Ectodermal cell (in vitro differentiated cells): ENCODE measurements around the gene BTN1A1.
"Not testable (repeated sequence)": the region's sequence is repeated elsewhere in the genome, so short reads cannot be mapped to it uniquely, and the experiment has no call there.

ENCODE experiments used
- H3K27ac ChIP-seq: 2 replicates; pipeline ENCODE4 v1.7.0; 2013; ENCODE audit warnings: mild to moderate bottlenecking, low read depth, low read length; ENCODE audit not compliant: insufficient read depth, poor library complexity, severe bottlenecking
- H3K27me3 ChIP-seq: 2 replicates; pipeline ENCODE4 v1.7.0; 2013; ENCODE audit warnings: mild to moderate bottlenecking, low read length; ENCODE audit not compliant: insufficient read depth, control insufficient read depth, poor library complexity, severe bottlenecking
- H3K36me3 ChIP-seq: one replicate; pipeline ENCODE4 v1.7.0; 2013; ENCODE audit warnings: low read length; ENCODE audit not compliant: control insufficient read depth, insufficient read depth
- H3K4me1 ChIP-seq: one replicate; pipeline ENCODE4 v1.7.0; 2013; ENCODE audit warnings: low read length; ENCODE audit not compliant: control insufficient read depth, insufficient read depth
- H3K4me3 ChIP-seq: 2 replicates; pipeline ENCODE4 v1.7.0; 2013; ENCODE audit warnings: low read depth, low read length, control low read depth; ENCODE audit not compliant: insufficient read depth
- H3K9me3 ChIP-seq: 2 replicates; pipeline ENCODE4 v1.7.0; 2013; ENCODE audit warnings: mild to moderate bottlenecking, low read length, moderate library complexity; ENCODE audit not compliant: control insufficient read depth
- WGBS, 2 experiments: methylation state at CpG; one replicate each; pipeline ENCODE4 v1.1.7; 2013; ENCODE audit warnings: missing lambda C conversion rate in 2 of 2; 5-methylcytosine and 5-hydroxymethylcytosine counted together

The BTN1A1 gene

DNA sequence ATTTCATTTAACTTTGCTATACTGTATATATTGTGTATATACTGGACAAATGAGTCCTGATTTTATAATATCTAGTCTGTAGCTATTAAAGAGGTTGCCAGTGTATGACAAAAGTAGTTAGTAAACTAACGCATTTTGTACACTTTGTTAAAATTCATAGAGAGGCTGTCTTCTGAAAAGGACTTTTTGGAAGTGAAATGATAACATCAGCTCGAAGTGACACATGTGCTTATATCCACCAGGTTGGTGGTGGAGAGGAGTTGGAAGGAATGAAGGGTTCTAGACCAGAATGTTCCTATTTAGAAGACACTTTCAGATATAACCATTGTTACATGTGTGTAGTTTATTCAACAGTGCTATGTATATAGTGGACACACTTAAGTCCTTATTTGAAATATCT lies 24.2 kb downstream of the BTN1A1 start:
- H3K4me3 ChIP-seq, H3K4me1 ChIP-seq, H3K9me3 ChIP-seq, H3K27me3 ChIP-seq, H3K36me3 ChIP-seq, H3K27ac ChIP-seq: not testable (repeated sequence)
- 93 to 95% methylated on average over 2 of the region's 2 CpGs for WGBS, 2 experiments

- H3K9me3 ChIP-seq = no peaks in the 10 kb centered on the region
- no peaks in the 10 kb centered on the region for H3K36me3 ChIP-seq
- WGBS, 2 experiments = 92 to 95% methylated on average over 6 to 7 of the region's 7 CpGs
These were observed 24.7 kb downstream of the BTN1A1 start for GRCh38 chr6:26524722-26525370.

GRCh38 chr6:26525838-26526237 lies 25.7 kb downstream of the BTN1A1 start:
- H3K4me1 ChIP-seq = no peaks in the 10 kb centered on the region
- H3K27ac ChIP-seq = no peak overlapping the region
- H3K36me3 ChIP-seq = no peaks in the 10 kb centered on the region
- no peaks in the 10 kb centered on the region for H3K9me3 ChIP-seq
- no peak overlapping the region for H3K4me3 ChIP-seq
- 82 to 94% methylated on average over 2 of the region's 2 CpGs for WGBS, 2 experiments
- H3K27me3 ChIP-seq = no peaks in the 10 kb centered on the region

More at GRCh38 chr6:26524722-26525370, 24.7 kb downstream of the BTN1A1 start:
- Histone ChIP-seq H3K4me3 (no peak overlapping the region), H3K27me3 (no peaks in the 10 kb centered on the region), H3K4me1 (no peaks in the 10 kb centered on the region), H3K27ac (no peak overlapping the region)

DNA sequence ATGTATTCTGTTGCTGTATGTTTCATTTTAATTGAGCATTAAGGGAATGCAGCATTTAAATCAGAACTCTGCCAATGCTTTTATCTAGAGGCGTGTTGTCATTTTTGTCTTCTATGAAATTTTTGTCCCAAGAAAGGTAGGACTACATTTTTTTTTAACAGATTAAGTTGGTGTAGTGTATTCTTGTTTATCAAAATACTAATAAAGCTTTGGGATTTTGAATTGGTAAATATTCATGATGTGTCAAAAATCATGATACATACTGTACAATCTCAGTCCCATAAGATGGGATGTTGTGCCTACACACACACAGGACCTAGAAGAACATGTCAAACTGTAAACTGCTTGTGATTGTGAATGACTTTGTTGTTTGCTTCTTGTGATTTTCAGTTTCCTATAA lies 26.8 kb downstream of the BTN1A1 start:
- no peaks in the 10 kb centered on the region for H3K27me3 ChIP-seq
- 91 to 100% methylated on average over 1 of the region's 1 CpG for WGBS, 2 experiments
- no peak overlapping the region for H3K27ac ChIP-seq
- no peaks in the 10 kb centered on the region for H3K9me3 ChIP-seq
- H3K36me3 ChIP-seq = no peaks in the 10 kb centered on the region
- no peak overlapping the region for H3K4me3 ChIP-seq
- H3K4me1 ChIP-seq = no peaks in the 10 kb centered on the region

- 92 to 96% methylated on average over 2 of the region's 2 CpGs for WGBS, 2 experiments
- H3K27me3 ChIP-seq = no peaks in the 10 kb centered on the region
- H3K4me1 ChIP-seq = peaks cover 6% of the 10 kb centered on the region
- no peak overlapping the region for H3K4me3 ChIP-seq
- H3K27ac ChIP-seq = no peak overlapping the region
- H3K36me3 ChIP-seq = no peaks in the 10 kb centered on the region
- no peaks in the 10 kb centered on the region for H3K9me3 ChIP-seq
These were observed 30.1 kb downstream of the BTN1A1 start for GRCh38 chr6:26530203-26530602.

GRCh38 chr6:26531897-26532296 lies 31.8 kb downstream of the BTN1A1 start:
- H3K9me3 ChIP-seq = no peaks in the 10 kb centered on the region
- no peak overlapping the region for H3K27ac ChIP-seq
- H3K27me3 ChIP-seq = no peaks in the 10 kb centered on the region
- peaks cover 9% of the 10 kb centered on the region for H3K4me1 ChIP-seq
- H3K4me3 ChIP-seq = no peak overlapping the region
- WGBS, 2 experiments = 71 to 100% methylated on average over 1 of the region's 1 CpG
- no peaks in the 10 kb centered on the region for H3K36me3 ChIP-seq

GRCh38 chr6:26532699-26533531 lies 32.8 kb downstream of the BTN1A1 start:
- peaks cover 9% of the 10 kb centered on the region for H3K4me1 ChIP-seq
- H3K36me3 ChIP-seq = no peaks in the 10 kb centered on the region
- H3K27ac ChIP-seq = peak overlapping the region; percentile 78
- H3K27me3 ChIP-seq = no peaks in the 10 kb centered on the region
- 5% methylated on average over 27 to 28 of the region's 28 CpGs for WGBS, 2 experiments
- no peaks in the 10 kb centered on the region for H3K9me3 ChIP-seq
- peak overlapping the region; percentile 93 for H3K4me3 ChIP-seq

GRCh38 chr6:26533532-26533931 lies 33.4 kb downstream of the BTN1A1 start:
- 20% methylated on average over 1 of the region's 1 CpG; no CpG with 5 or more reads in 1 of the 2 experiments for WGBS, 2 experiments

DNA sequence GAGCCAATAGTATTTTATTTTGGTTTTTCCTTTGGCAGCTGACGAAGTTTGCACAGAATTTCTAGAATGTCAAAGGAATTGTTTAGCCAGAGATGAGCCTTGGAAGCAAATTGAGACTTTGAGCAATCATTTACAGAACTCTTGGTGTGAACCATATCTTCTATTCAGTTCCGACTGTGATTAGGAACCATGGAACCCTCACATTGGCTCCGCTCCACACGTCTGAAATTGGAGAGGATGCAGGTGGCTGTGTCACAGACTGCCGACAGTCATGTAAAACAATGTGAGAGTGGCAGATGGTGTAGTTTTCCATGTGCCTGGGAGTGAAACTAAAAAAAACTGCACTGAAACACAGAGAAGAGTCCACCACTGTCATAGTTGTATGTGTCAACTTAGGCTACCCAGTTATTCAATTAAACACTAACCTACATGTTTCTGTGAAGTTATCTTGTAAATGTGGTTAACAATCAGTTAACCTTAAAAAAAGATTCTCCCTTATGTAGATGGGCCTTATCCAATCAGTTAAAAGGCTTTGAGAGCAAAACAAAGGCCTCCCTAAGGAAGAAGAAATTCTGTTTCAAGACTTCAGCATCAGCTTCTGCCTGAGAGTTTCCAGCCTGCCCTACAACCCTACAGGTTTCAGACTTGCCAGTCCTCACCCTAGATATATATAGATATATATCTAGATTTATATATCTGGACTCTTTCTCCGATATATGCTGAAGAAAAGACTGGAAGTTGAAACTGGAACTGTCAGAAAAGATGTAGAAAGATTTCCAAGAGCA lies 34.8 kb downstream of the BTN1A1 start:
- Histone ChIP-seq H3K4me3 (no peak overlapping the region), H3K4me1 (peaks cover 16% of the 10 kb centered on the region), H3K9me3 (no peaks in the 10 kb centered on the region), H3K36me3 (no peaks in the 10 kb centered on the region), H3K27ac (no peak overlapping the region), H3K27me3 (no peaks in the 10 kb centered on the region)
- WGBS, 2 experiments = 72 to 80% methylated on average over 5 of the region's 6 CpGs

More at GRCh38 chr6:26533532-26533931, 33.4 kb downstream of the BTN1A1 start:
- H3K4me3 ChIP-seq = peak overlapping the region; percentile 93
- no peaks in the 10 kb centered on the region for H3K27me3 ChIP-seq
- H3K4me1 ChIP-seq = peaks cover 9% of the 10 kb centered on the region
- no peaks in the 10 kb centered on the region for H3K9me3 ChIP-seq
- H3K27ac ChIP-seq = no peak overlapping the region
- H3K36me3 ChIP-seq = no peaks in the 10 kb centered on the region
